ENCODE data around the gene LUM. TPM values are rescaled to one million over a fixed set of nuclear protein-coding genes. Genes with fewer than 3 reads are reported as not detected.

Gene LUM
- total RNA-seq, 2 donors from 2014 or later, result 0.31 TPM; not detected in 1

- Histone ChIP-seq H3K36me3 (ENCODE audit: control insufficient read depth, insufficient read depth, low read length) (no peaks in the 10 kb centered on the region), H3K27ac (ENCODE audit: low read depth, low read length) (no peak overlapping the region), H3K27me3 (ENCODE audit: control insufficient read depth, insufficient read depth, low read length, poor library complexity, severe bottlenecking) (peaks cover 5% of the 10 kb centered on the region), H3K9me3 (ENCODE audit: control insufficient read depth, low read length) (peaks cover 5% of the 10 kb centered on the region), H3K9ac (ENCODE audit: extremely low read depth, low read length, poor library complexity, severe bottlenecking) (no peak overlapping the region), H3K4me1 (ENCODE audit: control insufficient read depth, insufficient read depth, low read length) (peaks cover 11% of the 10 kb centered on the region), H3K4me3 (ENCODE audit: low read length) (no peak overlapping the region)
- H3K27me3 Mint-ChIP-seq (ENCODE audit: insufficient read depth), result peaks cover 12% of the 10 kb centered on the region
- no peaks in the 10 kb centered on the region for H3K36me3 Mint-ChIP-seq (ENCODE audit: low read depth)
- no peaks in the 10 kb centered on the region for H3K9me3 Mint-ChIP-seq
- WGBS, 2 experiments (ENCODE audit: insufficient coverage in 1 of 2, insufficient read length in 1 of 2), result 83 to 100% methylated on average over 1 of the region's 1 CpG
- no peak overlapping the region for H3K4me3 Mint-ChIP-seq
- no peak for TF ChIP-seq CTCF (conservative IDR thresholded peaks at IDR 0.05)
- H3K27ac Mint-ChIP-seq, result peak overlapping the region; percentile 76
- peaks cover 20% of the 10 kb centered on the region for H3K4me1 Mint-ChIP-seq
- DNase-seq, result peak; percentile 68
Observed at GRCh38 chr12:91138337-91138920, 27.1 kb upstream of the LUM start.

- no peaks in the 10 kb centered on the region for H3K36me3 ChIP-seq (ENCODE audit: control insufficient read depth, insufficient read depth, low read length)
- H3K4me3 ChIP-seq (ENCODE audit: low read length), result no peak overlapping the region
- Mint-ChIP-seq H3K4me1 (peaks cover 18% of the 10 kb centered on the region), H3K9me3 (no peaks in the 10 kb centered on the region), H3K36me3 (ENCODE audit: low read depth) (no peaks in the 10 kb centered on the region), H3K4me3 (no peak overlapping the region), H3K27me3 (ENCODE audit: insufficient read depth) (peaks cover 11% of the 10 kb centered on the region), H3K27ac (no peak overlapping the region)
- peaks cover 7% of the 10 kb centered on the region for H3K4me1 ChIP-seq (ENCODE audit: control insufficient read depth, insufficient read depth, low read length)
- H3K27ac ChIP-seq (ENCODE audit: low read depth, low read length), result no peak overlapping the region
- H3K27me3 ChIP-seq (ENCODE audit: control insufficient read depth, insufficient read depth, low read length, poor library complexity, severe bottlenecking), result no peaks in the 10 kb centered on the region
- WGBS, 2 experiments (ENCODE audit: insufficient coverage in 1 of 2, insufficient read length in 1 of 2), result 83% methylated on average over 1 of the region's 1 CpG; no CpG with 5 or more reads in 1 of the 2 experiments
- no peak for DNase-seq
- no peak overlapping the region for H3K9ac ChIP-seq (ENCODE audit: extremely low read depth, low read length, poor library complexity, severe bottlenecking)
- TF ChIP-seq CTCF (conservative IDR thresholded peaks at IDR 0.05), result no peak
- peaks cover 5% of the 10 kb centered on the region for H3K9me3 ChIP-seq (ENCODE audit: control insufficient read depth, low read length)
Observed at GRCh38 chr12:91133871-91134270, 22.6 kb upstream of the LUM start.

GRCh38 chr12:91129662-91130362 is 18.5 kb upstream of the LUM start:
- no peak overlapping the region for H3K27ac ChIP-seq (ENCODE audit: low read depth, low read length)
- no peaks in the 10 kb centered on the region for H3K36me3 Mint-ChIP-seq (ENCODE audit: low read depth)
- WGBS, 2 experiments (ENCODE audit: insufficient coverage in 1 of 2, insufficient read length in 1 of 2), result 95 to 100% methylated on average over 1 to 2 of the region's 2 CpGs

More at GRCh38 chr12:91129662-91130362, 18.5 kb upstream of the LUM start:
- peaks cover 11% of the 10 kb centered on the region for H3K4me1 Mint-ChIP-seq
- H3K27me3 ChIP-seq (ENCODE audit: control insufficient read depth, insufficient read depth, low read length, poor library complexity, severe bottlenecking), result no peaks in the 10 kb centered on the region
- no peak for TF ChIP-seq CTCF (conservative IDR thresholded peaks at IDR 0.05)
- H3K9me3 Mint-ChIP-seq, result no peaks in the 10 kb centered on the region
- no peak overlapping the region for H3K4me3 Mint-ChIP-seq
- H3K4me1 ChIP-seq (ENCODE audit: control insufficient read depth, insufficient read depth, low read length), result no peaks in the 10 kb centered on the region
- H3K9me3 ChIP-seq (ENCODE audit: control insufficient read depth, low read length), result no peaks in the 10 kb centered on the region
- H3K27me3 Mint-ChIP-seq (ENCODE audit: insufficient read depth), result peaks cover 9% of the 10 kb centered on the region
- no peak overlapping the region for H3K9ac ChIP-seq (ENCODE audit: extremely low read depth, low read length, poor library complexity, severe bottlenecking)
- DNase-seq, result no peak
- H3K27ac Mint-ChIP-seq, result no peak overlapping the region
- H3K36me3 ChIP-seq (ENCODE audit: control insufficient read depth, insufficient read depth, low read length), result no peaks in the 10 kb centered on the region
- H3K4me3 ChIP-seq (ENCODE audit: low read length), result no peak overlapping the region

Data from endodermal cell (in vitro differentiated cells).